ENCODE data around the gene IFITM5.

Gene IFITM5

GRCh38 chr11:299081-299891 is at the start of gene IFITM5:
Gene IFITM5 (minus strand): TSS chr11:299526. CDS start chr11:299490, 36 bp downstream.
- H3K27me3 ChIP-seq (replicated peaks) = peaks cover 2% of the 10 kb centered on the region
- H3K27ac ChIP-seq = no peak within 1 kb of the TSS
- in situ Hi-C loops (cut with HindIII; ENCODE audit: low pct_ligation_motif_present, low sequenced_read_pairs) = no loop called here
- H3K4me3 ChIP-seq (ENCODE audit: low read depth, low read length) = no peak within 1 kb of the TSS
- H3K36me3 ChIP-seq (replicated peaks) = no peaks in the 10 kb centered on the region
- TF ChIP-seq CTCF (IDR thresholded peaks at IDR 0.05; ENCODE audit: low read depth, low read length, missing control alignments) = no peak
- no peak for DNase-seq

GRCh38 chr11:346529-346928 is 47.2 kb upstream of the IFITM5 start:
- H3K4me3 ChIP-seq (ENCODE audit: low read depth, low read length) = no peak overlapping the region
- no peak overlapping the region for H3K27ac ChIP-seq
- in situ Hi-C loops (cut with HindIII; ENCODE audit: low pct_ligation_motif_present, low sequenced_read_pairs) = no loop called here
- DNase-seq = no peak
- TF ChIP-seq CTCF (IDR thresholded peaks at IDR 0.05; ENCODE audit: low read depth, low read length, missing control alignments) = no peak
- H3K27me3 ChIP-seq (replicated peaks) = no peaks in the 10 kb centered on the region
- no peaks in the 10 kb centered on the region for H3K36me3 ChIP-seq (replicated peaks)

- in situ Hi-C loops (cut with HindIII; ENCODE audit: low pct_ligation_motif_present, low sequenced_read_pairs) = no loop called here
- no peak for DNase-seq
- TF ChIP-seq CTCF (IDR thresholded peaks at IDR 0.05; ENCODE audit: low read depth, low read length, missing control alignments) = no peak
- no peaks in the 10 kb centered on the region for H3K36me3 ChIP-seq (replicated peaks)
- H3K27ac ChIP-seq = no peak overlapping the region
- H3K27me3 ChIP-seq (replicated peaks) = no peaks in the 10 kb centered on the region
- H3K4me3 ChIP-seq (ENCODE audit: low read depth, low read length) = no peak overlapping the region
Measured at GRCh38 chr11:344836-345578, 45.7 kb upstream of the IFITM5 start.

GRCh38 chr11:342328-342727 is 43.0 kb upstream of the IFITM5 start:
- in situ Hi-C loops (cut with HindIII; ENCODE audit: low pct_ligation_motif_present, low sequenced_read_pairs) = no loop called here
- Histone ChIP-seq H3K4me3 (ENCODE audit: low read depth, low read length) (no peak overlapping the region), H3K36me3 (replicated peaks) (no peaks in the 10 kb centered on the region), H3K27ac (no peak overlapping the region), H3K27me3 (replicated peaks) (no peaks in the 10 kb centered on the region)
- no peak for TF ChIP-seq CTCF (IDR thresholded peaks at IDR 0.05; ENCODE audit: low read depth, low read length, missing control alignments)
- no peak for DNase-seq

GRCh38 chr11:340539-341512 is 41.5 kb upstream of the IFITM5 start:
- no peak for DNase-seq
- H3K27ac ChIP-seq = no peak overlapping the region
- no peak overlapping the region for H3K4me3 ChIP-seq (ENCODE audit: low read depth, low read length)
- in situ Hi-C loops (cut with HindIII; ENCODE audit: low pct_ligation_motif_present, low sequenced_read_pairs) = no loop called here
- H3K27me3 ChIP-seq (replicated peaks) = no peaks in the 10 kb centered on the region
- H3K36me3 ChIP-seq (replicated peaks) = no peaks in the 10 kb centered on the region
- TF ChIP-seq CTCF (IDR thresholded peaks at IDR 0.05; ENCODE audit: low read depth, low read length, missing control alignments) = no peak
